H1 (cell line): ENCODE results near the gene MIA3. TPM values are rescaled to one million over a fixed set of nuclear protein-coding genes. Genes with fewer than 3 reads are reported as not detected.

Source experiments
- CBX5 ChIP-seq: fragments of 300-800, 300-1000 bp; sonication (generic); IDR thresholded peaks from 2 replicates; pipeline ENCODE4 v1.7.1; 2016; ENCODE audit warnings: antibody characterized with exemption, low read length, low read depth
- JUN ChIP-seq: IDR thresholded peaks from 2 replicates; pipeline ENCODE4 v1.6.1; 2011; ENCODE audit warnings: low read depth, mild to moderate bottlenecking, improper control_type of control experiment, low read length
- MAFK ChIP-seq: IDR thresholded peaks from 2 replicates; pipeline ENCODE4 v1.6.1; 2012; ENCODE audit warnings: low read depth, mild to moderate bottlenecking, improper control_type of control experiment, low read length
- NRF1 ChIP-seq: IDR thresholded peaks from 2 replicates; pipeline ENCODE4 v1.6.1; 2011; ENCODE audit warnings: mild to moderate bottlenecking, low read depth, low read length, improper control_type of control experiment
- SIX5 ChIP-seq: IDR thresholded peaks from 2 replicates; pipeline ENCODE4 v1.6.1; 2011; ENCODE audit warnings: mild to moderate bottlenecking, low read depth, low read length
- TBP ChIP-seq: IDR thresholded peaks from 2 replicates; pipeline ENCODE4 v1.6.1; 2011; ENCODE audit warnings: low read depth, low read length, improper control_type of control experiment
- polyA plus RNA-seq, 7 experiments: library from polyadenylated mRNA; depleted of rRNA in 3 of 7; stranded (reverse) in 5 of 7; unstranded in 2 of 7; fragments of >200 nt in 5 of 7; fragments of 200-250 nt in 2 of 7; gene quantifications; 1 replicate in 5 of 7; 2 replicates in 1 of 7; 4 replicates in 1 of 7; pipeline versions ENCODE4 v1.2.1 to v1.2.3, GENCODE V29; 2011 to 2013; ENCODE audit warnings: missing spikeins in 2 of 7, mixed read lengths in 2 of 7
- total RNA-seq: library from RNA; stranded (reverse); fragmentation: NEBNext Ultra II Directional; extraction: Animal tissue kit (Norgen Biotek cat#: 25700); gene quantifications from 2 replicates; pipeline ENCODE4 v1.2.1, GENCODE V29; 2021

MIA3 gene
- total and polyA plus RNA-seq, 2 of the 8 experiments (the other 6 are each of a cell fraction or from before 2014, with no cell fraction given), result 69.0 to 105 TPM

- no peak for TF ChIP-seq SIX5
- TF ChIP-seq JUN, result no peak
- no peak for TF ChIP-seq NRF1
- TF ChIP-seq CBX5, result no peak
- TF ChIP-seq MAFK, result no peak
- TF ChIP-seq TBP, result no peak
Observed at GRCh38 chr1:222622765-222623164, 4.9 kb downstream of the MIA3 start (continued).
